Stimulated activated CD8-positive, alpha-beta memory T cell treated with anti-CD3 and anti-CD28 coated beads, Interleukin-7, amount 100 ng/mL, for 24 hours (primary cell): Measurements from ENCODE around the gene CDH13.

Experiments used
- DNase-seq: peaks from one replicate; pipeline ENCODE4 v3.0.0-alpha.2; 2020; ENCODE audit warnings: low read depth

CDH13 gene

GRCh38 chr16:82626791-82627261 is at the start of gene CDH13:
Gene CDH13 (plus strand): TSS chr16:82626969.
- DNase-seq: no peak

- DNase-seq: no peak
Observed at GRCh38 chr16:82580298-82580890, 46.4 kb upstream of the CDH13 start.

- DNase-seq: no peak
Observed at GRCh38 chr16:82582975-82583374, 43.8 kb upstream of the CDH13 start.

GRCh38 chr16:82583422-82583821 is 43.3 kb upstream of the CDH13 start:
- no peak for DNase-seq

DNA sequence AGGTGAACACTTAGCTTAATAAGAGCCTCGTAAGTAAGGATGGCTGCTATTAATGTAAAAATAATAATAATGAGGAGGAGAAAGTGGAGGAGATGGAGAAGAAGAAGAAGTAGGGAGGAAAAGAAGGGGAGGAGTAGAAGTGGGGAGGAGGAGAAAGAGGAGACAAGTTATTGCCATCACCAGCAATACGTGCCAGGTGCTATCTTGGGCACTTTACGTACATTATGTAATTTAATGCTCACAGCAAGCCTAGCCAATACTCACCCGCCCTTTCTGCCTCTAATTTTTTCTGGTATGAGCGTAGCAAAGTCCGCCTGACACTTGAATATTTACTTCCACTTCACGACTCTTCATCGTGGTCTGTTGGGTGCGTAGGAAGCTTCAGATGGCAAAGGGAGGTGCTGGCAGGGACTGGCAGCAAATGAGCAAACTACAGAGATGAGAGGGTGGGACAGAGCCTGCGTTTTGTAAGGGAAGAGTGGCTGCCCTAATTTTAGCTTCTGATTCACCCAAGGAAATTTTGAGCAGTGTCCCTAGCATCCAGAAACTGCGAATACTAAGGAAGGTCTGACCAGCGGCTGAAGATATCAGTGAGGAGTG is 42.1 kb upstream of the CDH13 start:
- no peak for DNase-seq

DNA sequence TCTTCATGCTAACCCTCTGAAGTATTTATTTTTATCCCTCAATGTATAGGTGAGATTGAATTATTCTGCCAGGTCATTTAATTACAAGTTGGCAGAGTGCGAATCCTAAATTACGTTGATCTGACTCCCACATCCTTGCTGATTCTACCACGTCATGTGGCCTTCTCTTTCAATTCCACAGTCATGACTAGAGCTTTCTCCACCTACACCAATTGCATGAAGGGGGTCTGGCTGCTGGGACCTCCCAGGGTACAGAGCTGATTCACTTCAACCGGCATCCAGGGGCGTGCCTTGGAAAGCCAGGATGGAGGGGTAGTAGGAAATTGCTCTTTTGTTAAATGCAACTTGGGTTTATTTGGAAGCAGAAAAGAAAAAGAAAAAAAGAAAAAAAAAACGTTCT is 41.1 kb upstream of the CDH13 start:
- no peak for DNase-seq

DNA sequence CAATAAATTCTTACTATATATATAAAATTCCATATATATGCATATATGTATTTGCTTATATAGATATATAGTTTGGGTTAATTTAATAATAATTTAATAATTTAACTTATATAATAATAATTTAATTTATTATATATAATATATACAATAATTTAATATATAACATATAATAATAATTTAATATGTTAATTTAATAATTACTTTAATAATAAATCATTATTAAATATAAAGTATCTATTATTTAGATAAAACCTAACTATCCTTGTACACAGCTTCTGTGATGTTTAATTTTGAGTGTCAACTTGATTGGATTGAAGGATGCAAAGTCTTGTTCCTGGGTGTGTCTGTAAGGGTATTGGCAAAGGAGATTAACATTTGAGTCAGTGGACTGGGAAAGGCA is 40.6 kb upstream of the CDH13 start:
- no peak for DNase-seq

- DNase-seq: no peak
Observed at GRCh38 chr16:82587289-82587688, 39.5 kb upstream of the CDH13 start.

GRCh38 chr16:82589407-82589806 is 37.4 kb upstream of the CDH13 start:
- no peak for DNase-seq

- DNase-seq: no peak
Observed at GRCh38 chr16:82594114-82594513, 32.7 kb upstream of the CDH13 start.

DNA sequence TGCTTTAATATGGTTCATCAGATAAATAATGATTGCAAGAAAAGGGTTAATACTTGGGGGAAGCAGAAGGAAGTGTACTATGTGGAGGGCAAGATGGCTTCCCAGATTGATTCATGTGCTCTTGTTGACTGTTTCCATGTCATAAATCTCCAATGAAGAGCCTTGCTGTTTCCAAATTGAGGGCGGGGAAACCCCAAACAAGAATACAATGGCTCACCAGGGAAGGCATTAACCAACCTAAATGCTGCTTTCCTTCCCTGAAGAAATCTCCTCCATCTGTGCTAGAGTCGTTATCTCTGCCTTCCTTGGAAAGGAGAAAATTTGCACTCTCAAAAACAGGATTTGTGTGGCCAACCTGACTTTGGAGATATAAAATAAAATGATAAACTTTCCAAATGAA is 28.0 kb upstream of the CDH13 start:
- DNase-seq: no peak

GRCh38 chr16:82601989-82602640 is 24.7 kb upstream of the CDH13 start:
- no peak for DNase-seq

DNA sequence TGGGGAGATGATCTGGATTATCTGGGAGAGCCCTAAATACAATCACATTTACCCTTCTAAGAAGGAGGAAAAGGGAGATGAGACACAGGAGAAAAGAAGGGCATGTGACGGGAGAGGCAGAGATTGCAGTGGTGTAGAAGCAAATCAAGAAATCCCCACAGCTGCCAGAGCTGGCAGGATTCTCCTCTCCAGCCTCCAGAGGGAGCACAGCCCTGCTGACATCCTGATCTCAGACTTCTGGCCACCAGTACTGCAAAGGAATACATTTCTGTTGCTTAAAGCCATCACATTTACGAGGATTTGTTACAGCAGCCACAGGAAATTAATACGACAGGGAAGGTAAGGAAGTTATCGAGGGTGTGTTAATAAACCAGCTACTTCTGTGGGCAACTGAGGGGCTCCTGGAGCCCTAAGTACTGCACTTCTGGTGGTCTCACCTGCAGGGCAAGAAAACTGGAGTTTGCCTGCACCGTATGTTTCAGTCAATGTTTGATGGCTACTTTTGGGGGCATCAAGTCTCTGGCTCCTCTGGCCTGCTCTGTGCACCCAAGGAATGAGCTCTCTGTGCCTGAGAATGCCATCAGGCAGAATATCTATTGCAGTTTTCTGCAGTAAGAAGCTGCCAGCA is 22.9 kb upstream of the CDH13 start:
- no peak for DNase-seq

DNA sequence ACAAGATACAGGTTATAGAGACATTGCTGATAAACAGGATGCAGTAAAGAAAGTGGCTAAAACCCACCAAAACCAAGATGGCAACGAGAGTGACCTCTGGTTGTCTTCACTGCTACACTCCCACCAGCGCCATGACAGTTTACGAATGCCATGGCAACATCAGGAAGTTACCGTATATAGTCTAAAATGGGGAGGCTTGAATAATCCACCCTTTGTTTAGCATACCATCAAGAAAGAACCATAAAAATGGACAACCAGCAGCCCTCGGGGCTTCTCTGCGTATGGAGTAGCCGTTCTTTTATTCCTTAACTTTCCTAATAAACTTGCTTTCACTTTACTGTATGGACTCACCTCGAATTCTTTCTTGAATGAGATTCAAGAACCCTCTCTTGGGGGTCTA is 21.7 kb upstream of the CDH13 start:
- DNase-seq: no peak

DNA sequence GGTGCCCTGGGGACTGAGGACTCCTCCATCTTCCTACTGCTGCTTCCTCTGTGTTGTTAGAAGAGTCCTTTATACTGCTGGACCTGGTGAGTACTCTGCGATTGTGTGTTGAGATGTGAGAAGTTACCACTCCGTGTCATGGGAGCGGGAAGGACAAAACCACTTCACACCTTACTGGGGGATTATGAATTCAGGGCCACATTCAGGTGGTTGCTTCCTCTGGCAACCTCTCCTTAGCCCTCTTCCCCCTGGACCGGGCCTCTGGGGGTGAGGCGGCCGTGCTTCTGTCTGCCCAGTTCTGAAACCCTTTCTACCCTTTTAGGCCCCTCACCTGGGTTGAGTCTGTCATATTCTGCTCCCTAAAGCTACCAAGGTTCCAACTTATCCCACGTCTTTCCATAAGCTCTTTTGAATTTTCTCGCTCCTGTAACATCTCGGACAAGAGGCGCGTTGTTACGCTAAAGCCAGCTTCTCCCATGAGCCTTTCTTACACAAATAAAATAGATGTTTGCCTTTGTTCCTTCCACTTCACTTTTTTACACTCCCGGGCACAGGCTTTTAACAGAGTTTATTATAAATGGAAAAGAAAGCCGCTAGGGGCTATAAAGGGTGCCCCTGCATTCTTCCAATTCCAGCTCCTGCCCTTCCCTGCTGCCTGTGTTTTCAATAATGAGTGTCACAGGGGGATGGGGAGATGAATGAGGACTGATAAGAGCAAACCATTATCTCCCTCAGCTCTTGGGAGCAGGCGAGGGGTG is 20.7 kb upstream of the CDH13 start:
- DNase-seq: no peak

DNA sequence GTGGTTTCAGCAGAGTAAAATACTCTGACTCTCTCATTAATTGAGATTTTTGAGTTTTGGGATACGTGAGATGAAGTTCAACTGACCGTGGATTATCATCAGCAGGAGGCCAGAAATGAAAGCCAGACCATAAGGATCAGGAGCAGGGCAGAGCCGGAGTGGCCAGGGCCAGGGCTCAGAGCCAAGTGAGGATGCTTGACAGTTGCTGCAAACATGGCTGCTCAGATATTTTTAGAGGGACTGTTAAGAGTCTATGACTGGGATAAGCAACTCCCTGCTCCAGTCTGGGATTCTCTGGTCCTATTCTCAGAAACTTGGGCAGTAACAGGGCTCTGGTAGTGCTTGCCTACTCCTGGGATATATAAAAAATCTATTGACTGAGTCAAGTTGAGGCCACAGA is 17.6 kb upstream of the CDH13 start:
- DNase-seq: no peak

GRCh38 chr16:82612263-82612662 is 14.5 kb upstream of the CDH13 start:
- DNase-seq: no peak

GRCh38 chr16:82616356-82616755 is 10.4 kb upstream of the CDH13 start:
- DNase-seq: no peak

DNA sequence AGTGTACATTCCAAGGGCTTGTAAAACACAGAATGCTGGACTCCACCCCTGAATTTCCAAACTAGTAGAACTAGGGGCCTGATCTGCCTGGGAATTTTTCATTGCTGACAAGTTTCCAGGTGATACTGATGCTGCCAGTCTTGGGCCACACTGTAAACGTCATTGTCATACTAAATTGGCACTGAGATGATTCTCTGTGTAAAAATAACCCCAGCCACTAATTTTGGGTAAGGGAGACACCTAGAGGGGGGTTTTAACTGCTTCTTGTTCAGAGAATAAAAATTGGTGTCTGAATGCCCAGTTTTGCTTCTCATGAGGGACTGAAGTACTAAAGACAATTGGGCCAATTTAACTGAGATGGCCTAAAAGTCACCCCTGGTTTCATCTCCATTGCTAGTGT is 5.0 kb upstream of the CDH13 start:
- no peak for DNase-seq

DNA sequence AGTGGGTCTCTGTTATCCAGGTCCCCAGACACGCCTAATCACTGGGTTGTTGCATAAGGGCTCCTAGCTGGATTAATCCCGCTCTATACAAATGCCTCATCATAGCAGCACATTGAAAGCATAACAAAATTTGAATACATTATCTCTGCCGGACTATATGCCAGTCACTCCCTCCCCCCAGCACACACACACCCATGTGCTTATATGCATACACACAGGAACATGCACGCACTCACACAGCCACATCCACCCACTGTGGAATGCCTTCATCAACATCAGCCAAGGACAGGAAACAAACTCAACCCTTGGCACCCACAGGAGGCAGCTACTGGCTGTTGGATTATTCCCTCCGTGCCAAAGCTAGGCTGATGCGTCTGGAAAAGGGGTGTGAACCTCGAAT is 3.5 kb upstream of the CDH13 start:
- DNase-seq: no peak

DNA sequence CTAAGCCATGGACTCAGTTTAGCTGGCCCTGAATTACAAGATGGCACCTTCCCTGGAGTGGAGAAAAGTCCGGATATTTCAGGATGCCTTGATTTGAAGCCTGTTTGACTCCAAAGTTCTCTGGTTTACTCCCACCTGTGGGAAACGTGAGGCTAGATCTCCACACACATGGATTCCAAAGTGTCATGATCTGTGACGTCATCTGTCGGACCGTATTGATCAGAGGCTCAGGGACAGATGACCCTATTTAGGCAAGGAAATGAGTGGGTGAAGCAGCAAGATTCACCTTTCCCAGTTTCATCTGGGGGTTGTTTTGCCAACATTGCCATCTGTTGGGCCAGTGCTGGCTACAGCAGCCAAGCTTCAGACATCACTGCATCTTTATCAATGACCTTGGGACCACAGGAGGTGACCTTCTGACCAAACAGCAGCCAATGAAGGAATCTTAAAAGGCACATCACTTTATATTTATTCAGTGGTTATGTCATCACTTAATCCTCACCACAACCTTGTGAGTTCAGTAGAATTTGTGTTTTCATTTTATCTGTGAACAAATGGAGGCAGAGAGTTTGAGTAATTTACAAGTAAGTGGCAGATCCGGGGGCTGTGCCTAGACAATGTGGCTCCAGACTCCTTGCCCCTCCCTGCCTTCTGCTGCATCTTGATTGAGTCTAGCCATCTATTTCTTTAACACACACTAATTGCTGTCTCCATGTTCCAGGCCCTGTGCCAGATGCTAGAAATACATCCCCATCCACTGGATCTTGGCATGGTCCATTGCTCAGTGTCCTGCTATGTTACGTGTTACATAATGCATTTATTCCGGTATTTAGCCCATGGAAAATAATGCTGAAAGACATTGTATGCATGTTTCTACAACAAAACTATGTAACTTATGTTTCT is 1.5 kb upstream of the CDH13 start:
- no peak for DNase-seq

DNA sequence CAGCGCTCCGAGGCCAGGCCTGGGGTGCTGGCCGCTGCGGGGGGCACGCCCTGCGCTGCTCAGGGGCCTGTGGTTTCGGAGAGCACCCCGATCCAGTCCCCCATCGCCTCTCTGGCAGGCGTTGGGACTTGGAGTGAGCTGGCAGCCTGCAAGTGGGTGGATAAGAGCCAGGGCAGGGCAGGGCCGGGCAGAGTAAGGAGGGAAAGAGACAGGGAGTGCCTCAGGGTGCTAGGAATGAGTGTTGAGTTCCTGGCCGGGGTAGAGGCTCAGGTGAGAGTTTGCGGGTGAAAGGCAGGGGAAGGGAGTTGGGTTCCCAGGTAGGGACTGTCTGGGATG is 1.3 kb downstream of the CDH13 start:
- DNase-seq: no peak
